WTC11 (cell line): ENCODE results near the gene SUPT7L. TPM values are rescaled to one million over a fixed set of nuclear protein-coding genes. Genes with fewer than 3 reads are reported as not detected.

ENCODE experiments used
- ATAC-seq: fragments of 200-7000 bp; cut with Tn5 transposase; 2 replicates; pipeline ENCODE4 v1.10.0; 2021; ENCODE audit warnings: mild to moderate bottlenecking, moderate library complexity
- CTCF ChIA-PET: fragments of 300-600 bp; sonication (Branson Sonifier 250); formaldehyde crosslinking; loops from one replicate; lab custom pipeline; 2021; ENCODE audit warnings: antibody characterized with exemption; lab: Charles Lee
- POLR2A ChIA-PET: fragments of 350-600 bp; sonication (Branson Sonifier 250); formaldehyde crosslinking; loops from one replicate; lab custom pipeline; 2021; ENCODE audit warnings: antibody characterized with exemption; lab: Charles Lee
- DNase-seq: peaks from one replicate; pipeline ENCODE4 v3.0.0; 2021; ENCODE audit warnings: low spot score
- H3K27ac Mint-ChIP-seq: 2 replicates; pipeline ENCODE4 v1.8.0; 2021; ENCODE audit warnings: mixed read lengths
- H3K27me3 Mint-ChIP-seq: 2 replicates; pipeline ENCODE4 v1.8.0; 2021; ENCODE audit warnings: low read depth, mild to moderate bottlenecking, moderate library complexity, mixed read lengths
- H3K36me3 Mint-ChIP-seq: 2 replicates; pipeline ENCODE4 v1.8.0; 2021; ENCODE audit warnings: mixed read lengths
- H3K4me1 Mint-ChIP-seq: 2 replicates; pipeline ENCODE4 v1.8.0; 2022; ENCODE audit warnings: mixed read lengths
- H3K4me3 Mint-ChIP-seq: 2 replicates; pipeline ENCODE4 v1.8.0; 2021; ENCODE audit warnings: mild to moderate bottlenecking, moderate library complexity, mixed read lengths
- H3K9me3 Mint-ChIP-seq: 2 replicates; pipeline ENCODE4 v1.8.0; 2021; ENCODE audit warnings: mixed read lengths
- CBFB ChIP-seq: sonication (generic); formaldehyde crosslinking; IDR thresholded peaks from 2 replicates; pipeline ENCODE4 v1.8.1; 2022; ENCODE audit warnings: mild to moderate bottlenecking, low read depth, missing genetic modification reagents
- ETV6 ChIP-seq: sonication (generic); formaldehyde crosslinking; IDR thresholded peaks from 2 replicates; pipeline ENCODE4 v1.8.1; 2022; ENCODE audit warnings: mild to moderate bottlenecking, missing genetic modification reagents
- FOXK1 ChIP-seq: sonication (generic); formaldehyde crosslinking; IDR thresholded peaks from 2 replicates; pipeline ENCODE4 v1.8.0; 2022; ENCODE audit warnings: mild to moderate bottlenecking, moderate library complexity, missing genetic modification reagents
- JAZF1 ChIP-seq: fragments of 250-450 bp; sonication (Bioruptor Pico); IDR thresholded peaks from 2 replicates; pipeline ENCODE4 v1.9.0; 2021; ENCODE audit warnings: moderate library complexity, mild to moderate bottlenecking, inconsistent platforms
- NFATC4 ChIP-seq: fragments of 250-450 bp; sonication (Bioruptor Pico); IDR thresholded peaks from 2 replicates; pipeline ENCODE4 v1.9.0; 2021; ENCODE audit warnings: mild to moderate bottlenecking
- NFE2L1 ChIP-seq: sonication (generic); formaldehyde crosslinking; IDR thresholded peaks from 2 replicates; pipeline ENCODE4 v1.8.1; 2023; ENCODE audit warnings: missing genetic modification reagents
- NR2C2 ChIP-seq: sonication (generic); formaldehyde crosslinking; IDR thresholded peaks from 2 replicates; pipeline ENCODE4 v1.8.0; 2022; ENCODE audit warnings: mild to moderate bottlenecking, missing genetic modification reagents
- NR3C1 ChIP-seq: sonication (generic); formaldehyde crosslinking; conservative IDR thresholded peaks from 2 replicates; pipeline ENCODE4 v1.8.1; 2023; ENCODE audit warnings: low read depth, mild to moderate bottlenecking, missing genetic modification reagents
- PREB ChIP-seq: sonication (generic); formaldehyde crosslinking; IDR thresholded peaks from 2 replicates; pipeline ENCODE4 v1.8.1; 2022; ENCODE audit warnings: mild to moderate bottlenecking, missing genetic modification reagents, moderate library complexity, borderline replicate concordance
- RELA ChIP-seq: sonication (generic); formaldehyde crosslinking; IDR thresholded peaks from 2 replicates; pipeline ENCODE4 v1.8.1; 2022; ENCODE audit warnings: missing genetic modification reagents, mild to moderate bottlenecking, borderline replicate concordance
- SMAD3 ChIP-seq: sonication (generic); formaldehyde crosslinking; IDR thresholded peaks from 2 replicates; pipeline ENCODE4 v1.8.0; 2022; ENCODE audit warnings: missing genetic modification reagents, mild to moderate bottlenecking, borderline replicate concordance
- SP1 ChIP-seq: sonication (generic); formaldehyde crosslinking; conservative IDR thresholded peaks from 2 replicates; pipeline ENCODE4 v1.8.1; 2022; ENCODE audit warnings: missing genetic modification reagents
- TCF7 ChIP-seq: sonication (generic); formaldehyde crosslinking; IDR thresholded peaks from 2 replicates; pipeline ENCODE4 v1.8.0; 2022; ENCODE audit warnings: mild to moderate bottlenecking, low read depth, missing genetic modification reagents, moderate library complexity
- ZNF232 ChIP-seq: sonication (generic); formaldehyde crosslinking; IDR thresholded peaks from 2 replicates; pipeline ENCODE4 v1.8.0; 2022; ENCODE audit warnings: mild to moderate bottlenecking, missing genetic modification reagents
- ZNF396 ChIP-seq: fragments of 250-450 bp; sonication (Bioruptor Pico); IDR thresholded peaks from 2 replicates; pipeline ENCODE4 v1.8.0; 2021; ENCODE audit warnings: mild to moderate bottlenecking, moderate library complexity, borderline replicate concordance
- ZNF423 ChIP-seq: fragments of 250-450 bp; sonication (Bioruptor Pico); IDR thresholded peaks from 2 replicates; pipeline ENCODE4 v2.1.2; 2022; ENCODE audit warnings: mild to moderate bottlenecking, moderate library complexity
- ZSCAN18 ChIP-seq: fragments of 250-450 bp; sonication (Bioruptor Pico); IDR thresholded peaks from 2 replicates; pipeline ENCODE4 v2.1.2; 2022; ENCODE audit warnings: mild to moderate bottlenecking, moderate library complexity
- total RNA-seq: library from RNA; stranded (reverse); gene quantifications from 3 replicates; pipeline ENCODE4 v1.2.3, GENCODE V29; 2021
- TF ChIP-seq, protein P1 (sequence below): sonication (generic); formaldehyde crosslinking; IDR thresholded peaks from 2 replicates; pipeline ENCODE4 v1.8.0; 2022; ENCODE audit warnings: missing genetic modification reagents
- TF ChIP-seq, protein P2 (sequence below): sonication (generic); formaldehyde crosslinking; IDR thresholded peaks from 2 replicates; pipeline ENCODE4 v1.8.0; 2023; ENCODE audit warnings: mild to moderate bottlenecking, missing genetic modification reagents
- TF ChIP-seq, protein P3 (sequence below): sonication (generic); formaldehyde crosslinking; IDR thresholded peaks from 2 replicates; pipeline ENCODE4 v1.8.1; 2022; ENCODE audit warnings: low read depth, missing genetic modification reagents, borderline replicate concordance

SUPT7L gene
- total RNA-seq, 1 experiment from 2014 or later: 22.6 TPM

DNA sequence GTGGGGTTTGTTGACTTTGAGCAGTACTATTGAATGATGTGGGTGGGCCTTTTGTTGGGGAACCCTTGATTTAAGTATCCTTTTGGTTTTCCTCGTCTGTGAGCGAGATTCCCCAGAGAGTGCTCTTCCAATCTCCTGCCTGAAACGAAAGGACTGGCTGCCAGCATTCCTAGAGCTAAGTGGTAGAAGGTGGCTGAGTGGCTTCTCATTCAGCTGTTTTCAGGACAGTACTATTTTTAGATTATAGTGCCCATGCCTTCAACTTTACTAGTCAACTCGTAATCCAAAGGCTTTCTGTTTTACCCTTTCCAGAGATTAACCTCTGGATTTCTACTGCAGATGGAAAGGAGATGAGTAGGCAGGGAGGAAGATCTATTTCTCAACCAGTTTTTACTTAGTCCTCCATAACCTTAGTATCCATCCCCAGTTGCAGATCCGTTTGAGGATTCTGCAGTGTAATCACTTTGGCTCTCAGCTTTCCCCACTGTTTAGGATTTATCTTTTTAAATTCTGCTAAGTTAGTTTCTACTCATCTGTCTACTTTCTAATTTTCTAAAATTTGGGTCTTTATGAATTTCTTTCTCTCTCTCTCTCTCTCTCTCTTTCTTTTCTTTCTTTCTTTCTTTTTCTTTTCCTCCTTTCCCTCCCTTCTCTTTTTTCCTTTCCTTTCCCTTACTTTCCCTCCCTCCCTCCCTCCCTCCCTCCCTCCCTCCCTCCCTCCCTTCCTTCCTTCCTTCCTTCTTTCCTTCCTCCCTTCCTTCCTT is 9.5 kb upstream of the SUPT7L start:
- H3K9me3 Mint-ChIP-seq: no peaks in the 10 kb centered on the region
- H3K27me3 Mint-ChIP-seq: no peaks in the 10 kb centered on the region
- POLR2A ChIA-PET: no interaction called here
- no peak overlapping the region for H3K27ac Mint-ChIP-seq
- peaks cover 33% of the 10 kb centered on the region for H3K36me3 Mint-ChIP-seq
- no peak for DNase-seq
- no peak for ATAC-seq
- TF ChIP-seq NFE2L1 (CRISPR knock-in tag): no peak
- no peak for TF ChIP-seq NR2C2 (CRISPR knock-in tag)
- TF ChIP-seq ETV6 (CRISPR knock-in tag): no peak
- TF ChIP-seq, all 79 proteins: peak for 0
- CTCF ChIA-PET: interaction anchor here (0.5 to 2.4 kb wide), 2 partner anchors 10 to 234 kb away, joined by 4 to 18 read pairs; no protein-coding TSS in a partner anchor
- H3K4me1 Mint-ChIP-seq: no peaks in the 10 kb centered on the region
- no peak overlapping the region for H3K4me3 Mint-ChIP-seq

GRCh38 chr2:27671235-27671634 is 7.8 kb upstream of the SUPT7L start:
- H3K27me3 Mint-ChIP-seq: no peaks in the 10 kb centered on the region
- CTCF ChIA-PET: no interaction called here
- no peak overlapping the region for H3K27ac Mint-ChIP-seq
- no peaks in the 10 kb centered on the region for H3K9me3 Mint-ChIP-seq
- no peak for ATAC-seq
- no peak for DNase-seq
- TF ChIP-seq CBFB (CRISPR knock-in tag): no peak
- no peak for TF ChIP-seq NFATC4 (CRISPR knock-in tag)
- TF ChIP-seq FOXK1 (CRISPR knock-in tag): no peak
- TF ChIP-seq, protein P1, sequence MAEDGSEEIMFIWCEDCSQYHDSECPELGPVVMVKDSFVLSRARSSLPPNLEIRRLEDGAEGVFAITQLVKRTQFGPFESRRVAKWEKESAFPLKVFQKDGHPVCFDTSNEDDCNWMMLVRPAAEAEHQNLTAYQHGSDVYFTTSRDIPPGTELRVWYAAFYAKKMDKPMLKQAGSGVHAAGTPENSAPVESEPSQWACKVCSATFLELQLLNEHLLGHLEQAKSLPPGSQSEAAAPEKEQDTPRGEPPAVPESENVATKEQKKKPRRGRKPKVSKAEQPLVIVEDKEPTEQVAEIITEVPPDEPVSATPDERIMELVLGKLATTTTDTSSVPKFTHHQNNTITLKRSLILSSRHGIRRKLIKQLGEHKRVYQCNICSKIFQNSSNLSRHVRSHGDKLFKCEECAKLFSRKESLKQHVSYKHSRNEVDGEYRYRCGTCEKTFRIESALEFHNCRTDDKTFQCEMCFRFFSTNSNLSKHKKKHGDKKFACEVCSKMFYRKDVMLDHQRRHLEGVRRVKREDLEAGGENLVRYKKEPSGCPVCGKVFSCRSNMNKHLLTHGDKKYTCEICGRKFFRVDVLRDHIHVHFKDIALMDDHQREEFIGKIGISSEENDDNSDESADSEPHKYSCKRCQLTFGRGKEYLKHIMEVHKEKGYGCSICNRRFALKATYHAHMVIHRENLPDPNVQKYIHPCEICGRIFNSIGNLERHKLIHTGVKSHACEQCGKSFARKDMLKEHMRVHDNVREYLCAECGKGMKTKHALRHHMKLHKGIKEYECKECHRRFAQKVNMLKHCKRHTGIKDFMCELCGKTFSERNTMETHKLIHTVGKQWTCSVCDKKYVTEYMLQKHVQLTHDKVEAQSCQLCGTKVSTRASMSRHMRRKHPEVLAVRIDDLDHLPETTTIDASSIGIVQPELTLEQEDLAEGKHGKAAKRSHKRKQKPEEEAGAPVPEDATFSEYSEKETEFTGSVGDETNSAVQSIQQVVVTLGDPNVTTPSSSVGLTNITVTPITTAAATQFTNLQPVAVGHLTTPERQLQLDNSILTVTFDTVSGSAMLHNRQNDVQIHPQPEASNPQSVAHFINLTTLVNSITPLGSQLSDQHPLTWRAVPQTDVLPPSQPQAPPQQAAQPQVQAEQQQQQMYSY (CRISPR knock-in tag): no peak
- TF ChIP-seq NR3C1 (CRISPR knock-in tag): no peak
- TF ChIP-seq TCF7 (CRISPR knock-in tag): no peak
- no peak for TF ChIP-seq JAZF1 (CRISPR knock-in tag)
- no peak for TF ChIP-seq ZNF232 (CRISPR knock-in tag)
- no peak for TF ChIP-seq ZNF396 (CRISPR knock-in tag)
- TF ChIP-seq, all 79 proteins: peak for 0
- no peaks in the 10 kb centered on the region for H3K4me1 Mint-ChIP-seq
- POLR2A ChIA-PET: no interaction called here
- peaks cover 38% of the 10 kb centered on the region for H3K36me3 Mint-ChIP-seq
- H3K4me3 Mint-ChIP-seq: no peak overlapping the region

- no peaks in the 10 kb centered on the region for H3K27me3 Mint-ChIP-seq
- peaks cover 15% of the 10 kb centered on the region for H3K4me1 Mint-ChIP-seq
- ChIA-PET POLR2A (no interaction called here), CTCF (interaction anchor here (4.5 kb wide), 1 partner anchor 16 kb away, joined by 27 read pairs; no protein-coding TSS in a partner anchor)
- TF ChIP-seq PREB (CRISPR knock-in tag): no peak
- TF ChIP-seq ZSCAN18 (CRISPR knock-in tag): no peak
- TF ChIP-seq SMAD3 (CRISPR knock-in tag): no peak
- TF ChIP-seq RELA (CRISPR knock-in tag): no peak
- TF ChIP-seq ZNF423 (CRISPR knock-in tag): no peak
- TF ChIP-seq, protein P2, sequence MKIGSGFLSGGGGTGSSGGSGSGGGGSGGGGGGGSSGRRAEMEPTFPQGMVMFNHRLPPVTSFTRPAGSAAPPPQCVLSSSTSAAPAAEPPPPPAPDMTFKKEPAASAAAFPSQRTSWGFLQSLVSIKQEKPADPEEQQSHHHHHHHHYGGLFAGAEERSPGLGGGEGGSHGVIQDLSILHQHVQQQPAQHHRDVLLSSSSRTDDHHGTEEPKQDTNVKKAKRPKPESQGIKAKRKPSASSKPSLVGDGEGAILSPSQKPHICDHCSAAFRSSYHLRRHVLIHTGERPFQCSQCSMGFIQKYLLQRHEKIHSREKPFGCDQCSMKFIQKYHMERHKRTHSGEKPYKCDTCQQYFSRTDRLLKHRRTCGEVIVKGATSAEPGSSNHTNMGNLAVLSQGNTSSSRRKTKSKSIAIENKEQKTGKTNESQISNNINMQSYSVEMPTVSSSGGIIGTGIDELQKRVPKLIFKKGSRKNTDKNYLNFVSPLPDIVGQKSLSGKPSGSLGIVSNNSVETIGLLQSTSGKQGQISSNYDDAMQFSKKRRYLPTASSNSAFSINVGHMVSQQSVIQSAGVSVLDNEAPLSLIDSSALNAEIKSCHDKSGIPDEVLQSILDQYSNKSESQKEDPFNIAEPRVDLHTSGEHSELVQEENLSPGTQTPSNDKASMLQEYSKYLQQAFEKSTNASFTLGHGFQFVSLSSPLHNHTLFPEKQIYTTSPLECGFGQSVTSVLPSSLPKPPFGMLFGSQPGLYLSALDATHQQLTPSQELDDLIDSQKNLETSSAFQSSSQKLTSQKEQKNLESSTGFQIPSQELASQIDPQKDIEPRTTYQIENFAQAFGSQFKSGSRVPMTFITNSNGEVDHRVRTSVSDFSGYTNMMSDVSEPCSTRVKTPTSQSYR (CRISPR knock-in tag): no peak
- no peak for TF ChIP-seq SP1 (CRISPR knock-in tag)
- TF ChIP-seq, protein P3, sequence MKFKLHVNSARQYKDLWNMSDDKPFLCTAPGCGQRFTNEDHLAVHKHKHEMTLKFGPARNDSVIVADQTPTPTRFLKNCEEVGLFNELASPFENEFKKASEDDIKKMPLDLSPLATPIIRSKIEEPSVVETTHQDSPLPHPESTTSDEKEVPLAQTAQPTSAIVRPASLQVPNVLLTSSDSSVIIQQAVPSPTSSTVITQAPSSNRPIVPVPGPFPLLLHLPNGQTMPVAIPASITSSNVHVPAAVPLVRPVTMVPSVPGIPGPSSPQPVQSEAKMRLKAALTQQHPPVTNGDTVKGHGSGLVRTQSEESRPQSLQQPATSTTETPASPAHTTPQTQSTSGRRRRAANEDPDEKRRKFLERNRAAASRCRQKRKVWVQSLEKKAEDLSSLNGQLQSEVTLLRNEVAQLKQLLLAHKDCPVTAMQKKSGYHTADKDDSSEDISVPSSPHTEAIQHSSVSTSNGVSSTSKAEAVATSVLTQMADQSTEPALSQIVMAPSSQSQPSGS: no peak
- no peak for TF ChIP-seq CBFB (CRISPR knock-in tag)
- H3K9me3 Mint-ChIP-seq: no peaks in the 10 kb centered on the region
- H3K4me3 Mint-ChIP-seq: no peak overlapping the region
- ATAC-seq: no peak
- no peak for DNase-seq
- no peak overlapping the region for H3K27ac Mint-ChIP-seq
- peaks cover 30% of the 10 kb centered on the region for H3K36me3 Mint-ChIP-seq
These were observed 4.0 kb upstream of the SUPT7L start for GRCh38 chr2:27667446-27667845.
